Dermis blood vessel endothelial cell (primary cell): ENCODE data around the gene ASIC2. TPM values are rescaled to one million over a fixed set of nuclear protein-coding genes. Genes with fewer than 3 reads are reported as not detected.
"Not testable (repeated sequence)": the region's sequence is repeated elsewhere in the genome, so short reads cannot be mapped to it uniquely, and the experiment has no call there.

ENCODE experiments used
- DNase-seq: peaks from one replicate; pipeline ENCODE4 v3.0.0; 2010
- total RNA-seq: library from RNA; depleted of rRNA; stranded (reverse); fragments of >200 nt; gene quantifications from 2 replicates; pipeline ENCODE4 v1.2.3, GENCODE V29; 2014

ASIC2 gene
- total RNA-seq, 1 donor from 2014 or later, result 0.17 TPM

- no peak for DNase-seq
These were observed 275.7 kb downstream of the ASIC2 start for GRCh38 chr17:33017366-33017765.

- DNase-seq, result no peak
These were observed 276.2 kb downstream of the ASIC2 start for GRCh38 chr17:33016920-33017319.

GRCh38 chr17:33015716-33016346 is 277.3 kb downstream of the ASIC2 start:
- no peak for DNase-seq

- DNase-seq, result no peak
These were observed 278.3 kb downstream of the ASIC2 start for GRCh38 chr17:33014751-33015150.

GRCh38 chr17:33013596-33014375 is 279.3 kb downstream of the ASIC2 start:
- DNase-seq, result no peak

- DNase-seq, result peak; percentile 7
These were observed 280.5 kb downstream of the ASIC2 start for GRCh38 chr17:33012522-33013033.

GRCh38 chr17:33009636-33010035 is 283.5 kb downstream of the ASIC2 start:
- DNase-seq, result no peak

- no peak for DNase-seq
These were observed 285.9 kb downstream of the ASIC2 start for GRCh38 chr17:33007186-33007585.

GRCh38 chr17:33002246-33002645 is 290.8 kb downstream of the ASIC2 start:
- no peak for DNase-seq

GRCh38 chr17:32998887-32999228 is 294.2 kb downstream of the ASIC2 start:
- DNase-seq, result no peak

GRCh38 chr17:32998111-32998886 is 294.8 kb downstream of the ASIC2 start:
- peak; percentile 78 for DNase-seq

- no peak for DNase-seq
These were observed 297.6 kb downstream of the ASIC2 start for GRCh38 chr17:32995416-32996045.

- DNase-seq, result peak; percentile 7
These were observed 299.1 kb downstream of the ASIC2 start for GRCh38 chr17:32993977-32994376.

- no peak for DNase-seq
These were observed 300.6 kb downstream of the ASIC2 start for GRCh38 chr17:32992321-32993033.

- no peak for DNase-seq
These were observed 304.5 kb downstream of the ASIC2 start for GRCh38 chr17:32988481-32989101.

- DNase-seq, result not testable (repeated sequence)
These were observed 305.2 kb downstream of the ASIC2 start for GRCh38 chr17:32987868-32988267.

- DNase-seq, result not testable (repeated sequence)
These were observed 305.7 kb downstream of the ASIC2 start for GRCh38 chr17:32987453-32987805.

GRCh38 chr17:32985050-32985756 is 307.9 kb downstream of the ASIC2 start:
- DNase-seq, result no peak

GRCh38 chr17:32981611-32982010 is 311.5 kb downstream of the ASIC2 start:
- not testable (repeated sequence) for DNase-seq

GRCh38 chr17:32980230-32980629 is 312.9 kb downstream of the ASIC2 start:
- DNase-seq, result no peak

- DNase-seq, result no peak
These were observed 316.5 kb downstream of the ASIC2 start for GRCh38 chr17:32976605-32977004.
